ENCODE data around the gene ELP4.

DNA sequence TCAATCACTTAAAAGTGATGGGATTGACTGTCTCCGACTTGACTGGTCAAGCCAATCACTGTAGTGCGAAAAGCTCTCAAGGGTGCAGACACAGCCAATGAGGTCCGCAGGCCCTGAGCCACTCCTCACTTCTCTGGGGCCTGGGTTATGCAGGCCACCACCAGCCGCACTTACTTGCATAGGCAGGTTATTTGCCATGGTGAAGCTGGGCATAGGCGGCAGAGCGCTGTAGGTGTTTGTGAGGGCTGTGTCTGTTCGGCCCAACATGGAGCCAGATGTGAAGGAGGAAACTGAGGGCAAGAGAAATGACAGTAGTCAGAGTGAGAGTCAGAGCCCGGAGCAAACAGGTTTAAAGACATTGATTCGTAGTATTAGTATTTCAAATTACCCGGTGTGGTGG lies 283.7 kb downstream of the ELP4 start:
- TF ChIP-seq, protein P1, sequence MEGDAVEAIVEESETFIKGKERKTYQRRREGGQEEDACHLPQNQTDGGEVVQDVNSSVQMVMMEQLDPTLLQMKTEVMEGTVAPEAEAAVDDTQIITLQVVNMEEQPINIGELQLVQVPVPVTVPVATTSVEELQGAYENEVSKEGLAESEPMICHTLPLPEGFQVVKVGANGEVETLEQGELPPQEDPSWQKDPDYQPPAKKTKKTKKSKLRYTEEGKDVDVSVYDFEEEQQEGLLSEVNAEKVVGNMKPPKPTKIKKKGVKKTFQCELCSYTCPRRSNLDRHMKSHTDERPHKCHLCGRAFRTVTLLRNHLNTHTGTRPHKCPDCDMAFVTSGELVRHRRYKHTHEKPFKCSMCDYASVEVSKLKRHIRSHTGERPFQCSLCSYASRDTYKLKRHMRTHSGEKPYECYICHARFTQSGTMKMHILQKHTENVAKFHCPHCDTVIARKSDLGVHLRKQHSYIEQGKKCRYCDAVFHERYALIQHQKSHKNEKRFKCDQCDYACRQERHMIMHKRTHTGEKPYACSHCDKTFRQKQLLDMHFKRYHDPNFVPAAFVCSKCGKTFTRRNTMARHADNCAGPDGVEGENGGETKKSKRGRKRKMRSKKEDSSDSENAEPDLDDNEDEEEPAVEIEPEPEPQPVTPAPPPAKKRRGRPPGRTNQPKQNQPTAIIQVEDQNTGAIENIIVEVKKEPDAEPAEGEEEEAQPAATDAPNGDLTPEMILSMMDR (IDR thresholded peaks at IDR 0.05), result no peak
- no peak for TF ChIP-seq POLR2AphosphoS5 (IDR thresholded peaks at IDR 0.05)
